ENCODE results near the gene TBX19.

Gene TBX19

DNA sequence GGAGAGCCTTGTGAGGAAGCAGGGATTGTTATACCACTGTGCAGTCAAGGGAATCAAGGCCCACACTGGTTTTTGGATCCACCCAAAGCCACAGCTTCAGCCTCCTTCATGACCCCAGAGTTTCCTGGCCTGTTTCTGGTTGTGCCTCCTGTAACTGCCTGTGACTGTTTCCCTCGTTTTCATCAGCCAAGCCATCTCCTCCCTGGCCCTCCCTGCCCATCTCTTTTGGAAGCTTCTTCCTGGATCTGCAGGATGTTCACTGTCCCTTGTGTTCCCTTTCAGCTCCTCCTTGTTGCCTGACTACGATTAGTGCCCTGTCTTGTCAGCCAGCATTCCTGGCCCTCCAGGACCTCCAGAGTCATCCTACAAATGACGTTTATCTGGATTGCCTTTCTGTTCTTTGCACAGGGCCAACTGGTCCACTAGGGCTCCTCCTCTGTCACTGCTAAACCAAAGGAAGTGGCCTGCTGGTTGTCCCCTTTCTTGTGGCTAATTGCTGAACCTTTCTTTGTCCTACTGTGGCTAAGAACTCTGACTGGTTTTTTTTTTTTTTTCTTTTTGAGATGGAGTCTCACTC lies 37.0 kb upstream of the TBX19 start:
- H3K4me3 ChIP-seq (ENCODE audit: low read depth, low read length): no peak overlapping the region
- no peak for DNase-seq (ENCODE audit: low read depth)
- TF ChIP-seq, protein P1, sequence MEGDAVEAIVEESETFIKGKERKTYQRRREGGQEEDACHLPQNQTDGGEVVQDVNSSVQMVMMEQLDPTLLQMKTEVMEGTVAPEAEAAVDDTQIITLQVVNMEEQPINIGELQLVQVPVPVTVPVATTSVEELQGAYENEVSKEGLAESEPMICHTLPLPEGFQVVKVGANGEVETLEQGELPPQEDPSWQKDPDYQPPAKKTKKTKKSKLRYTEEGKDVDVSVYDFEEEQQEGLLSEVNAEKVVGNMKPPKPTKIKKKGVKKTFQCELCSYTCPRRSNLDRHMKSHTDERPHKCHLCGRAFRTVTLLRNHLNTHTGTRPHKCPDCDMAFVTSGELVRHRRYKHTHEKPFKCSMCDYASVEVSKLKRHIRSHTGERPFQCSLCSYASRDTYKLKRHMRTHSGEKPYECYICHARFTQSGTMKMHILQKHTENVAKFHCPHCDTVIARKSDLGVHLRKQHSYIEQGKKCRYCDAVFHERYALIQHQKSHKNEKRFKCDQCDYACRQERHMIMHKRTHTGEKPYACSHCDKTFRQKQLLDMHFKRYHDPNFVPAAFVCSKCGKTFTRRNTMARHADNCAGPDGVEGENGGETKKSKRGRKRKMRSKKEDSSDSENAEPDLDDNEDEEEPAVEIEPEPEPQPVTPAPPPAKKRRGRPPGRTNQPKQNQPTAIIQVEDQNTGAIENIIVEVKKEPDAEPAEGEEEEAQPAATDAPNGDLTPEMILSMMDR (IDR thresholded peaks at IDR 0.05; ENCODE audit: insufficient read depth, low read depth, low read length, missing control alignments): no peak

DNA sequence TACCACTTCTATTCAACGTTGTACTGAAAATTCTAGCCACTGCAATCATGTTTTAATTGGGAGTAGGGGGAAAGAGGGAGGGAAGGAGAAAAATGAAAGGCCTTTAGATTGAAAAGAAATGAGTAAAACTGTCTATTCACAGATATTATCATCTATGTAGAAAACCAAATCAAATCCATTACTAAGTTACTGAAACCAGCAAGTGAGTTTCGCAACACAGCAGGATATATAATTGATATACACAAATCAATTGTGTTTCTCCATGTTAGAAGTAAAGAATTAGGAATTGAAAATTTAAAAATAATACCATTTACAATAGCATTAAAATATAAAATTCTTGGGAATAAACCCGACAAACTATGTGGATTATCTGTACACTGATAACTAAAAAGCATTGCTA lies 35.6 kb upstream of the TBX19 start:
- H3K4me3 ChIP-seq (ENCODE audit: low read depth, low read length): no peak overlapping the region

DNA sequence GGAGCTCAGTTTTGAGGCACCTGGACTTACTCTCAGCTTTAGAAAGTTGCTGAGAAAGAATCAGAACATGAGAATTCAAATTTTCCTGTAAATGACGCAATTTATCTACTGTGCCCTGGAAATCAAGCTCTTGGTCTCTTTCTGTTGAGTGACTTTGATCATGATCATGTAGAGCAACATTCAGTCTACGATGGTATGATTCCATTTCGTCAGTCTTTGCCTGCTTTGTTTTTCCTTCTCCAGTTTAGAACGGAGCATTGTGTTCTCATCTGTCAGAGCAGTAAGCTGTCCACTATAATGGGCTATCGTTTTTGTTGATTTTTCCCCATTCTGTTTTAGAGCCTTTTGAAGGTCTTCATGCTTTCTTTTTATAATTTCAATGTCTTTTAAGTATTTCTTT lies 34.2 kb upstream of the TBX19 start:
- H3K4me3 ChIP-seq (ENCODE audit: low read depth, low read length): no peak overlapping the region
- TF ChIP-seq, protein P1 (IDR thresholded peaks at IDR 0.05; ENCODE audit: insufficient read depth, low read depth, low read length, missing control alignments): no peak
- DNase-seq (ENCODE audit: low read depth): no peak

More for the DNA sequence above, 35.6 kb upstream of the TBX19 start:
- DNase-seq (ENCODE audit: low read depth): no peak
- TF ChIP-seq, protein P1 (IDR thresholded peaks at IDR 0.05; ENCODE audit: insufficient read depth, low read depth, low read length, missing control alignments): no peak

DNA sequence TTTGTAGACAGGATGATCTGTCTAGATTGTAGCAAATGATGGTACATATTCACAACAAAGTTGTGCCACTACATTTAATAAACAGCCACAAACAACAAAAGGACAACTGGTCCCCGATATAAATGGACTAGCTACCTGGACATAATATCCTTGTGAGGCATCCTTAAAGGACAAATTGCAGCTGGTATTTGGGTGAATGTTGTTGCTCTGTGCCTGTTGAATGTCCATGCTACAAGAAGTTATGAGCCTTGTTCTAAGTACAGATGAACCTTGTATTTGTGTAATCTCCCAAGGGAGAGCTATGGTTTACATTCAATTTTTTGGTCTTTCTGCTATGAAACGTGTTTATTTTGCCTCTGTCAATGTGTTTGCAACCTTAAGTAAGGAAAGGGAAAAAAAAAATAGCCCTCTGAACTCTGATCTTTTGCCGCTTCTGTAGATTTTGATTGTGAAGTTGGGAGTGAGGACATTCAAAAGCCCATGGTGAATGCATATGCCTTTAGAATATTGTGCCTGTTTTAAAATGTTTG lies 28.4 kb upstream of the TBX19 start:
- TF ChIP-seq, protein P1 (IDR thresholded peaks at IDR 0.05; ENCODE audit: insufficient read depth, low read depth, low read length, missing control alignments): no peak
- no peak for DNase-seq (ENCODE audit: low read depth)
- no peak overlapping the region for H3K4me3 ChIP-seq (ENCODE audit: low read depth, low read length)

DNA sequence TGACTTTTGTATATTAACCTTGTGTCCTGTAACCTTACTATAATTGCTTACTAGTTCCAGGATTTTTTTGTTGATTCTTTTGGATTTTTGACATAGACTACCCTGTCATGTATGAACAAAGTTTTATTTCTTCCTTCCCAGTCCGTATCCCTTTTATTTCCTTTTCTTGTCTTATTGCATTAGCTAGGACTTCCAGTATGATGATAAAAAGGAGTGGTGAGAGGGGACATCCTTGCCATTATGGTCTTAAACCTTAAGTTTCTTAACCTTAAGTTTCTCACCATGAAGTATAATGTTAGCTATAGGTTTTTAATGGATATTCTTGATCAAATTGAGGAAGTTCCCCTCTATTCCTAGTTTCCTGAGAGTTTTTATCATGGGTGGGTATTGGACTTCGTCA lies 24.5 kb upstream of the TBX19 start:
- H3K4me3 ChIP-seq (ENCODE audit: low read depth, low read length): no peak overlapping the region
- TF ChIP-seq, protein P1 (IDR thresholded peaks at IDR 0.05; ENCODE audit: insufficient read depth, low read depth, low read length, missing control alignments): no peak
- DNase-seq (ENCODE audit: low read depth): no peak

DNA sequence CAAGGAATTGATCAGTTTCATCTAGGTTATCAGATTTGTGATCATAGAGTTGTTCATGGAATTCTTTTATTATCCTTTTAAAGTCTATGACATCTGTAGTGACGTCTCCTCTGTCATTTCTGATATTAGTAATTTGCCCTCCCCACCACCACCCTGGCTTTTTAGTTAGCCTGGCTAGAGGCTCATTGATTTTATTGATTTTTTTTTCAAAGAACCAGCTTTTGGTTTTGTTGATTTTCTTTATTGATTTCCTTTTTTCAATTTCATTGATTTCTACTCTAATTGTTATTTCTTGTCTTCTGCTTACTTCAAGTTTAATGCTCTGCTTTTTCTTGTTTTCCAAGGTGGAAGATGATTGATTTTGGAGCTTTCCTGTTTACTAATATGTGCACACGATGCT lies 23.3 kb upstream of the TBX19 start:
- no peak overlapping the region for H3K4me3 ChIP-seq (ENCODE audit: low read depth, low read length)
- TF ChIP-seq, protein P1 (IDR thresholded peaks at IDR 0.05; ENCODE audit: insufficient read depth, low read depth, low read length, missing control alignments): no peak
- no peak for DNase-seq (ENCODE audit: low read depth)

DNA sequence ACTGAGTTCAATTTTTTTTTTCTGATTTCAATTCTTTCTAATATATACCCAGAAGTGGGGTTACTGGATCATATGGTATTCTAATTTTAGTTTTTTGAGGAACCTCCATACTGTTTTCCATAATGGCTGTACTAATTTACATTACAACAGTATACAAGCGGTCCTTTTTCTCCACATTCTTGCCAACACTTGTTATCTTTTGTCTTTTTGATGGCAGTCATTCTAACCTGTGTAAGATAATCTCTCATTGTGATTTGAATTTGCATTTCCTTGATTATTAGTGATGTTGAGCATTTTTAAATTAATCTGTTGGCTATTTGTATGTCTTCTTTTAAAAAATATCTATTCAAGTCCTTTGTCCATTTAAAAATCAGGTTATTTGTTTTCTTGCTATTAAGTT lies 21.1 kb upstream of the TBX19 start:
- no peak for DNase-seq (ENCODE audit: low read depth)
- no peak overlapping the region for H3K4me3 ChIP-seq (ENCODE audit: low read depth, low read length)

More for the DNA sequence above, 21.1 kb upstream of the TBX19 start:
- TF ChIP-seq, protein P1 (IDR thresholded peaks at IDR 0.05; ENCODE audit: insufficient read depth, low read depth, low read length, missing control alignments): no peak

Data from GM12865 (cell line).